HG02970 (cell line): ENCODE results near the gene PLXNB1.

Source experiments
- ATAC-seq: cut with Tn5 transposase; IDR thresholded peaks from one replicate; pipeline ENCODE4 v1.9.1; 2021; ENCODE audit warnings: mild to moderate bottlenecking, moderate library complexity, moderate number of reproducible peaks; ENCODE audit not compliant: unreplicated experiment, low FRiP score

Gene PLXNB1

DNA sequence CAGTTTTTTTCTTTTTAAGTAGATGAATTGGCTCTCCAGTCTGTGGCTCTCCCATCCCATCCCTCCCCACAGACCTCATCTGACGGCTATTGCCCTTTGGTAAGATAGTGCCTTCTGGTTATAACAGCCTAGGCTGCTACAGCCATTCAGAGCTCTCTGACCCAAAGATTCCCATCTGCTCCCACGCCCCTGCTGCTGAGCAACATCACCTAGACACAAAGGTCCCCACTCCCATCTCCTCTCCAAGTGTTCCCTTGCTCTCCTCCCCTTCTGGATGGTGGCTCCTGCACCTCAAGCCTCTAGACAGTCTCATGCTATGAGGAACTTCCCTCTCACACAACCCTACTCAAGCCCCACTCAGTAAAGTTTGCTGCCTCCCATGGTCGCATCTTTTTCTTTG lies 34.2 kb downstream of the PLXNB1 start:
- ATAC-seq, result no peak

GRCh38 chr3:48394391-48394790 lies 35.5 kb downstream of the PLXNB1 start:
- ATAC-seq, result no peak

DNA sequence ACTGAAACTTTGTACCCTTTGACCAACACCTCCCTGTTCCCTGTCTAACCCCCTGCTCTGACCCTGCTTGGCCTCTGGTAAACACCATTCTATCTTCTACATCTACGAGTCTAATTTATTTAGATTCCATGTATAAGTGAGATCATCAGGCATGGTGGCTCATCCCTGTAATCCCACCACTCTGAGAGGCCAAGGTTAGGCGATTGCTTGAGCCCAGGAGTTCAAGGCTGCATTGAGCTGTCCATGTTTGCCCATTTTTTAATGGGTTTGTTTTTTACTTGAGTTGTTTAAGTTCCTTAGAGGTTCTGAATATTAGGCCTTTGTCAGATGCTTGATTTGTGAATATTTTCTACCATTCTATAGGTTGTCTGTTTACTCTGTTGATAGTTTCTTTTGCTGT lies 40.9 kb downstream of the PLXNB1 start:
- no peak for ATAC-seq

- no peak for ATAC-seq
Observed at GRCh38 chr3:48387634-48388033, 42.3 kb downstream of the PLXNB1 start.

DNA sequence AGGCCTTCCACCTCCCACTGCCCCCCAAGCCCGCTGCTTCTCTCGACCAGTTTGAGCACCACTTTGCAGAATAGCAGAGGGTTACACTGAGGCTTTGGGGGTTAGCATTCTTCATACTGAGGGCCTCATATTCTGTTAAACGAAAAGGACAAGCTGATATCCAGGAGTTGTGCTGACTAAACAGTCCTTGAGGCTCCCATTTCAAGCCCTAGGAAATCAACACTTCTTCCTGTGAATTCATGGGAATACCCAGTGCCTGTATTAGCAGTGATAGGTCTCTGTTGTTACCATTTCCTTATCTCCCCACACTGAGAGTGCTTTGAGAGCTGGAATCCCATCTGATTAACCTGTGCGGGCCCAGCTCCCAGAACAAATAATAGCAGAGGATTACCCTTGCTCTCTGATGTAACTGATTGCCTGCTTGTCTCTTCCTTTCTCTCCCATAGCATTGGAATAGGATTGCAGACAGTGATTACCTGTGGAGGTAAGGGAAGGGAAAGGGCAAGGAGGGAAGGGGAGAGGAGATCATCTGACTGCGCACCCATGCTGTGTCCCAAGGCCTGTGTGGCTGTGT lies 56.9 kb downstream of the PLXNB1 start:
- ATAC-seq, result no peak

- ATAC-seq, result no peak
Observed at GRCh38 chr3:48372377-48372770, 57.5 kb downstream of the PLXNB1 start.

- no peak for ATAC-seq
Observed at GRCh38 chr3:48371651-48372376, 58.1 kb downstream of the PLXNB1 start, which contains the start of gene FBXW12. Gene FBXW12, plus strand, starts transcription at chr3:48372219. Its CDS starts 549 bp downstream, at chr3:48372768.

DNA sequence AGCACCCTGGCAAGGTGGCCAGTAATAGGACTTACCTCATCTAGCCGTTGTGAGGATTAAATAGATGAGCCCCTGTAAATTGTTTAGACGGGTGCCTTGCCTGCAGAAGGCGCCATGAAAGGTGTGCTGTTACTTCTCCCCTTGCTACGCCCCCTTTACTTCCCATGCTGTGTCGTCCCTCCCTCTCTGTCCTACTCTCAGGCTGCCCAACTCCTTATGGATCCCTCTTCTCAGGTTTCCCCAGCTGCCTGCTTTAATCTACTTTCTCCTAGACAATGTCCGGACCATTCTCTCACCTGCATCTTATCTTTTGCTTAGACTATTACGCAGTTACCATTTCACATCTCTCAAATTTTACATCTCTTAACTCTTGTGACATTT lies 59.6 kb downstream of the PLXNB1 start:
- no peak for ATAC-seq

DNA sequence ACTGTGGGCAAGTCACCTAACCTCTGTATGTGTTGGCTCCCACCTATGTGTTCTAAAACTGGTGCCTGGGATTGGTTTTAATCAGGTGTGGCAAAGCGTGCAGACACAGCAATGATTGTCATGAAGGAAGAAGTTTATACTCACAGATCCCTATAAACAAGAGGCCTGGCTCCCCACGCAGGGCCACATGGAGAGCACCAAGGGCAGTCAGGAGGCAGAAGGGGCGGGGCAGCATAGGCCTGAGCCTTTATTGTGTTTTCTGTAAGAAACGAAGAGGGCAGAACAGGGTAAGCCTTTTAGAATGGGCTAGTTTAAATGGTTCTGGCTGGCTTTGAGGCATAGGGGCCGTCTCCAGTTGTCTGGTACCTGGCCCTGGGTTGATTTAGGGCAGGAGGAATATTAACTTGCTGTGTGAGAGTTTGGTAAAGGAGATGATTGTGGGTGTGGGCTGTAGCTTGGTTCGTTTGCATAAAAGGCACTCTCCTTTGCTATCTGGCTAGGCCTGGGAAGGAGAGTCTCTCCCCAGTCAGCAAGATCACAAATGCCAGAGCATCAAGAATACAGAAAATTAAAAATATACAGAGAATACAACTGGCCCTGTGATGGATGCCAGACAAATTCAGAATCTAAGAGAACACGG lies 60.1 kb downstream of the PLXNB1 start:
- no peak for ATAC-seq

GRCh38 chr3:48367201-48367600 lies 62.7 kb downstream of the PLXNB1 start:
- ATAC-seq, result no peak

DNA sequence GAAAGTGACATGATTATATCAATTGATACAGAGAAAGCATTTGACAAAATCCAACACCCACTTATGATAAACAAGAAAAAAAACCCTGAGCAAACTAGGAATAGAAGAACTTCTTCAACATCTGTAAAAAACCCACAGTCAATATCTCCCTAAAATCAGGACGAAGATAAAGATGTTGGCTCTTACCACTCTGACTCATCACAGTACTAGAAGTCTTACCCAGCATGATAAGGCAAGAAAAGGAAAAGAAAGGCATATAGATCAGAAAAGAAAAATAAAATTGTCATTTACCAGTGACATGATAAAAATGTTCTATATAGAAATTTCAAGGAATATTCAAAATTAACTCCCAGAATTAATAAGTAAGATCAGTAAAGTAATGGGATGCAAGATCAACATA lies 65.0 kb downstream of the PLXNB1 start:
- ATAC-seq, result no peak

- ATAC-seq, result no peak
Observed at GRCh38 chr3:48361928-48362327, 68.0 kb downstream of the PLXNB1 start.

- ATAC-seq, result no peak
Observed at GRCh38 chr3:48356419-48356818, 73.5 kb downstream of the PLXNB1 start.

DNA sequence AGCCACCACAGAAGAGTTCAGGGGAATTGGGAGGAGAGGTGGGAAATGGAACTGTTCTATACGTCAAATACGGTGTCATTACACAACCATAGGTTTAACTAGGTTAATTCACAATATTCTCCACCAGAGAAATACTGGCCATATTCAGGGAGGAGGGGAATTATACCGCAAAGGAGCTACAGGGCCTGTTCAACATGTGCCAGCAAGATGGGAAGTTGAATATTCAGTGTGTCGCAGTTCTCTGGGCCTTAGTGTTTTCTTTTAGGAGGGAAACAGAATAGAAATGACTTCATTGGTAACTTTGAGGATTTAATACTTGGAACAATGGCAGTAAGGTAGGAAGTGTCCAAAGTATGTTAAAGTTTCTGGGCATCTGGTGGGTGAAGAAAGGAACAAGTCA lies 75.9 kb downstream of the PLXNB1 start:
- no peak for ATAC-seq
